HepG2 (cell line): ENCODE results near the gene CFAP69. TPM values are rescaled to one million over a fixed set of nuclear protein-coding genes. Genes with fewer than 3 reads are reported as not detected.

Experiments
- DMTF1 ChIP-seq: sonication (generic); formaldehyde crosslinking; IDR thresholded peaks from 2 replicates; pipeline ENCODE4 v1.4.0; 2020; ENCODE audit warnings: mild to moderate bottlenecking, missing genetic modification reagents
- GZF1 ChIP-seq: sonication (generic); formaldehyde crosslinking; IDR thresholded peaks from 2 replicates; pipeline ENCODE4 v1.5.1; 2020; ENCODE audit warnings: mild to moderate bottlenecking, missing genetic modification reagents
- ISL2 ChIP-seq: sonication (generic); formaldehyde crosslinking; IDR thresholded peaks from 2 replicates; pipeline ENCODE4 v1.5.0; 2020; ENCODE audit warnings: missing genetic modification reagents
- RBM39 ChIP-seq: fragments of 200-400 bp; formaldehyde crosslinking; IDR thresholded peaks from one replicate; pipeline ENCODE4 v1.6.1; 2018; ENCODE audit warnings: antibody characterized with exemption, mild to moderate bottlenecking, low read depth, low read length; ENCODE audit not compliant: poor library complexity, severe bottlenecking
- SALL1 ChIP-seq: sonication (generic); formaldehyde crosslinking; IDR thresholded peaks from 2 replicates; pipeline ENCODE4 v1.8.0; 2022; ENCODE audit warnings: mild to moderate bottlenecking, missing genetic modification reagents
- TARDBP ChIP-seq: sonication (generic); formaldehyde crosslinking; IDR thresholded peaks from 2 replicates; pipeline ENCODE4 v1.8.0; 2022; ENCODE audit warnings: mild to moderate bottlenecking, missing genetic modification reagents
- THAP7 ChIP-seq: sonication (generic); formaldehyde crosslinking; IDR thresholded peaks from 2 replicates; pipeline ENCODE4 v1.8.1; 2023; ENCODE audit warnings: mild to moderate bottlenecking, missing genetic modification reagents
- ZMYM3 ChIP-seq: sonication (generic); formaldehyde crosslinking; IDR thresholded peaks from 2 replicates; pipeline ENCODE4 v1.5.1; 2020; ENCODE audit warnings: mild to moderate bottlenecking, missing genetic modification reagents
- ZMYM4 ChIP-seq: sonication (generic); formaldehyde crosslinking; IDR thresholded peaks from 2 replicates; pipeline ENCODE4 v1.8.1; 2023; ENCODE audit warnings: mild to moderate bottlenecking, missing genetic modification reagents
- ZNF124 ChIP-seq: sonication (generic); formaldehyde crosslinking; IDR thresholded peaks from 2 replicates; pipeline ENCODE4 v1.4.0; 2020; ENCODE audit warnings: missing genetic modification reagents
- ZNF407 ChIP-seq: sonication (generic); formaldehyde crosslinking; IDR thresholded peaks from one replicate; pipeline ENCODE4 v1.5.1; 2020; ENCODE audit warnings: mild to moderate bottlenecking, missing genetic modification reagents; ENCODE audit errors: not compliant biosample characterization
- ZNF513 ChIP-seq: sonication (generic); formaldehyde crosslinking; conservative IDR thresholded peaks from 2 replicates; pipeline ENCODE4 v1.5.0; 2020; ENCODE audit warnings: missing genetic modification reagents
- ZNF670 ChIP-seq: sonication (generic); formaldehyde crosslinking; IDR thresholded peaks from 2 replicates; pipeline ENCODE4 v1.8.0; 2022; ENCODE audit warnings: mild to moderate bottlenecking, missing genetic modification reagents, borderline replicate concordance
- ZNF883 ChIP-seq: sonication (generic); formaldehyde crosslinking; IDR thresholded peaks from 2 replicates; pipeline ENCODE4 v1.5.1; 2020; ENCODE audit warnings: mild to moderate bottlenecking, missing genetic modification reagents; ENCODE audit errors: not compliant biosample characterization
- polyA plus RNA-seq, 8 experiments: library from polyadenylated mRNA; depleted of rRNA in 3 of 8; stranded (reverse) in 7 of 8; unstranded in 1 of 8; fragments of >200 nt; fragmentation: Illumina TruSeq in 4 of 8; extraction: Trizol in 4 of 8; gene quantifications; 2 replicates each; pipeline versions ENCODE4 v1.2.1 to v1.2.3, GENCODE V29; 2011 to 2016; ENCODE audit warnings: low read depth in 4 of 8, missing spikeins in 1 of 8, mixed read lengths in 1 of 8; ENCODE audit not compliant: insufficient read depth in 1 of 8
- total RNA-seq, 5 experiments: library from RNA; depleted of rRNA; stranded (reverse); fragments of >200 nt; fragmentation: Illumina TruSeq; extraction: Trizol; gene quantifications; 2 replicates each; pipeline ENCODE4 v1.2.3, GENCODE V29; 2016; ENCODE audit warnings: low read depth in 1 of 5

Gene CFAP69
- total and polyA plus RNA-seq, 2 of the 13 experiments (the other 11 are each of a cell fraction or from before 2014, with no cell fraction given), result 2.2 to 4.0 TPM

GRCh38 chr7:90244909-90245851 lies at the start of gene CFAP69 (continued):
- no peak for TF ChIP-seq ZNF407 (CRISPR knock-in tag)
- peak; percentile 97 for TF ChIP-seq ZMYM4 (CRISPR knock-in tag)
- peak; percentile 44; the same call in 1 of the 2 replicates for TF ChIP-seq ISL2
- peak; percentile 93 for TF ChIP-seq SALL1 (CRISPR knock-in tag)
- peak; percentile 43 for TF ChIP-seq RBM39
- TF ChIP-seq ZNF670 (CRISPR knock-in tag), result 0 out of 2 replicates have a peak, but pooled peaks have one; percentile 67
- TF ChIP-seq ZNF513 (CRISPR knock-in tag), result no peak
- TF ChIP-seq ZMYM3, result peak; percentile 46; the same call in 1 of the 2 replicates
- 0 out of 2 replicates have a peak, but pooled peaks have one; percentile 72 for TF ChIP-seq THAP7 (CRISPR knock-in tag)
- TF ChIP-seq GZF1 (CRISPR knock-in tag), result no peak
- no peak for TF ChIP-seq DMTF1 (CRISPR knock-in tag)
- peak; percentile 48 for TF ChIP-seq ZNF883
- TF ChIP-seq ZNF124 (CRISPR knock-in tag), result peak; percentile 71; the same call in 1 of the 2 replicates
- TF ChIP-seq TARDBP (CRISPR knock-in tag), result peak; percentile 87; the same call in 1 of the 2 replicates
